HCT116 (cell line): Measurements from ENCODE around the gene FAM24B.

Experiments
- CEBPB ChIP-seq: IDR thresholded peaks from 2 replicates; pipeline ENCODE4 v1.6.1; 2012; ENCODE audit warnings: low read depth
- CTCF ChIP-seq, 3 experiments: fragments of 200-600 bp in 1 of 3; sonication (generic) in 1 of 3; IDR thresholded peaks in 2 of 3; conservative IDR thresholded peaks in 1 of 3; 2 replicates each; pipeline ENCODE4 v1.5.1; 2012 to 2017; ENCODE audit warnings: low read depth in 2 of 3, low read length in 2 of 3, antibody characterized with exemption in 1 of 3, borderline replicate concordance in 1 of 3, control low read depth in 1 of 3, mild to moderate bottlenecking in 1 of 3, mixed read lengths in 1 of 3, mixed run types in 1 of 3, moderate library complexity in 1 of 3; ENCODE audit not compliant: insufficient read depth in 1 of 3
- EZH2phosphoT487 ChIP-seq: fragments of 200-600 bp; IDR thresholded peaks from 2 replicates; pipeline ENCODE4 v1.6.1; 2018; ENCODE audit warnings: antibody characterized with exemption, borderline replicate concordance
- POLR2A ChIP-seq: IDR thresholded peaks from 2 replicates; pipeline ENCODE4 v1.7.0; 2011; ENCODE audit warnings: borderline replicate concordance; ENCODE audit not compliant: insufficient read depth, insufficient read length; ENCODE audit errors: extremely low read depth
- POLR2AphosphoS5 ChIP-seq: IDR thresholded peaks from 2 replicates; pipeline ENCODE4 v1.6.1; 2011; ENCODE audit warnings: mild to moderate bottlenecking, low read depth, low read length, moderate library complexity
- ZBTB33 ChIP-seq: IDR thresholded peaks from 2 replicates; pipeline ENCODE4 v1.6.1; 2011; ENCODE audit warnings: mild to moderate bottlenecking, low read length, moderate library complexity; ENCODE audit not compliant: insufficient replicate concordance; ENCODE audit errors: extremely low read depth

- TF ChIP-seq POLR2A: no peak
- TF ChIP-seq ZBTB33: no peak
- TF ChIP-seq CTCF (IDR thresholded peaks at IDR 0.05 in 2 of 3, conservative IDR thresholded peaks at IDR 0.05 in 1 of 3; ENCODE audit: borderline replicate concordance in 1 of 3, insufficient read depth in 1 of 3, low read depth in 2 of 3, low read length in 2 of 3): no peak
- no peak for TF ChIP-seq EZH2phosphoT487
- no peak for TF ChIP-seq CEBPB
- no peak for TF ChIP-seq POLR2AphosphoS5
Observed at GRCh38 chr10:122815458-122815857, 63.9 kb downstream of the FAM24B start.
